ENCODE data around the gene BOLA1.

The BOLA1 gene

DNA sequence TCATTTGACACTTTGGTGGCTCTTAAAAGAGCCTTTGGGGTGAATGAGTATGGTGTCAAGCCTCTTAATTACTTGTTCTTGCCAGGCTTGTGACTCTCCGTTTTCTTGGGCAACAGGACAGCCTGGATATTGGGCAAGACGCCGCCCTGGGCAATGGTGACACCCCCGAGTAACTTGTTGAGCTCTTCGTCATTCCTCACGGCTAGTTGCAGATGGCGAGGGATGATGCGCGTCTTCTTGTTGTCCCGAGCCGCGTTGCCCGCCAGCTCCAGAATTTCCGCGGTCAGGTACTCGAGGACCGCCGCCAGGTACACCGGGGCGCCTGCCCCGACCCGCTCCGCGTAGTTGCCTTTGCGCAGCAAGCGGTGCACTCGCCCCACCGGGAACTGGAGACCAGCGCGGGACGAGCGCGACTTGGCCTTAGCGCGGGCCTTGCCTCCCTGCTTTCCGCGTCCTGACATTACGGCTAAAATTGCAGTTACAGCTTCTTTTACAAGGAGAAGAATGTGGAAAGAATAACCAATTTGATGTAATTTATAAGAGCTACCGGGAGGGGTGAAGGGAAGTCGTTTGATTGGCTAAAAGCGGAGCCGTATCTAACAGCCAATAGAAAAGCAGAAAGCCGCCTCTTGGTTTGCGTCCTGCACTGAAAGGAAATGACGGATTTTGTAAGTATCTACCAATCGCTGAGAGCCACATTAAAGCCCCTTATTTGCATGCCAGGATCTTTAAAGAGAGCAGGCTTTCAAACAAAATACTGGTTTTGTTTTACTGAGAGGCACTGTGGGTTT is 11.7 kb upstream of the BOLA1 start:
- DNase-seq, result peak; percentile 94 to 95

- peak; percentile 86 to 87 for DNase-seq
Observed at GRCh38 chr1:149888247-149888998, 10.9 kb upstream of the BOLA1 start.

GRCh38 chr1:149888999-149889289 is 10.4 kb upstream of the BOLA1 start:
- no peak for DNase-seq

DNA sequence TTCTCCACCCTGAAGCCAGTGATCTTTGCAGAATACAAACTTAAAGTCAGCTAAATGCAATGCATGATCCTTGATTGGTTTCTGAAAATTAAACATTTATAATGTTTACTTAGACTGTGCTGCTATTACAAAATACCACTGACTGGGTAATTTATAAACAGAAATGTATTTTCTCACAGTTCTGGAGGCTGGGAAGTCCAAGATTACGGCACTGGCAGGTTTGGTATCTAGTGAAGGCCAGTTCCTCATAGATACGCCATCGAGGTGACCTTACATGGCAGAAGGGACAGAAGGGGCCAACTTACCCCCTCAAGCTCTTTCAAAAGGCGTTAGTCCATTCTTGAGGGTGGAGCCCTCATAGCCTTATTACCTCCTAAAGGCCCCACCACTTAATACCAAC is 2.8 kb upstream of the BOLA1 start:
- DNase-seq, result no peak

DNA sequence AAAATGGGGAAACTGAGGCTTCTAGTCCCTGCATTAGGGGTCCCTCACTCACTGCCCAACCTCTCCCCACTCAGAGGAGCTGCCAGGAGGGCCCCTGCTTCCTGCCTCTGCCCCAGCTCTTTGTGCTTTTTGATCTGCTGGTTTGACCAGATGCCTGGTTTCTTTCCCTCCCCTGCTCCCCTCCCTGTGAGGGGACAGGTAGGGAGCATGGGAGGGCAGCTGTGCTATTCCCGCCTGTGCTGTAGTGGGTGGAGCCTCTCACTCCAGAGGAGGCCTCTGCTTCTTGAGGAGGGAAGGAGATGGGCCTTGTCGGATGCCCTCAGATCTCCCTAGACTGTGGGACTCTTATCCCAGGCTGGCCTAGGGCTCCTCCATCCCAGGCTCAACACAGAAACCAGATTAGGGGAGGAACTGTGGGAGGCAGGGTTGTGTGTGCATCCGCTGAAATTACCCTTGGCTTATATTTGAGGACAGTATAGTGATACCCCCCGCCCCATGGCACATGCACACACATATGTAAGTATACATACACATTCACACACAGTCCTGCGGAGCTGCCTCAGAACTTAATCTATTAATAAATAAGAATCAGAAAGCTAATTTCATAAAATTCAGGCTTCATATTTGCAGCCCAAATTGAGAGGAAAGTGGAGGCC is 4.6 kb downstream of the BOLA1 start:
- no peak for DNase-seq

- no peak for DNase-seq
Observed at GRCh38 chr1:149906570-149907075, 7.3 kb downstream of the BOLA1 start.

GRCh38 chr1:149914545-149914944 is 15.2 kb downstream of the BOLA1 start:
- DNase-seq, result no peak

- DNase-seq, result no peak
Observed at GRCh38 chr1:149915429-149916192, 16.2 kb downstream of the BOLA1 start.

DNA sequence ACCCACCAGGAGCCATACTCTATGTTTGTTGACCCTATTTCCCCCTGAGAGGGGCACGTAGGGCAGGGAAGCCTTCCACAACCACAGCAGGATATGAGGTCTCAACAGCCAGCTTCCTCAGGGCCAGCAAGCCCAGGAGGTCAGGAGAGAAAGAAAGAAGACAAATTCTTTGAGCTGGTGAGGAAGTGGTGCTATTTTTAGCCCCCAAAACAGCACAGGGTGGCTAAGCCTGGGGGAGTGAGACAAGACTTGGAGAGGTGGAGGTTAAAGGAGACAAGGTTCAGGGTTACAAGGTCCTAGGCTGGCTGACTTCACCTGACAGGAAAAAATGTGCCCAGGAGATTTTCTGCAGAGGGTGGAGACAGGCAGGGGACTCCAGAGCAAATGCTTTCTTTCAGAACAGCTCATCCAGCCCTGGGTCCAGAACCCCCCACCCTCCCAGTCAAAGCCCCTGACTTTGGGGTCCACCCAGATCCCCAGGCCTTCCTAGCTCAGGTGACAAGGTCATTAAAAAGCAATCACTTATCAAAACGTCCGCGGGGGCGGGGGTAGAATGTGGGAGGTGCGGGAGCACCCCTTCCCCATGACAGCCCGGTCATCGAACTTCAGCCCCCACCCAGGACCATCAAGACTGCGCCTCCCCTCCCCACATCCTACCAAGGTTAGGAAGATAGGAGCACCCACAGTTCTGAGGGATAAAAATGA is 17.0 kb downstream of the BOLA1 start:
- no peak for DNase-seq

GRCh38 chr1:149916898-149917252 is 17.5 kb downstream of the BOLA1 start:
- DNase-seq, result no peak

- peak in 1 of 2 donors; percentile 52 for DNase-seq
Observed at GRCh38 chr1:149917571-149918144, 18.3 kb downstream of the BOLA1 start, which contains the start of gene SV2A. Gene SV2A (minus strand): TSS chr1:149917844. CDS start chr1:149913840, 4,004 bp downstream.

- DNase-seq, result no peak
Observed at GRCh38 chr1:149923626-149924025, 24.3 kb downstream of the BOLA1 start.

DNA sequence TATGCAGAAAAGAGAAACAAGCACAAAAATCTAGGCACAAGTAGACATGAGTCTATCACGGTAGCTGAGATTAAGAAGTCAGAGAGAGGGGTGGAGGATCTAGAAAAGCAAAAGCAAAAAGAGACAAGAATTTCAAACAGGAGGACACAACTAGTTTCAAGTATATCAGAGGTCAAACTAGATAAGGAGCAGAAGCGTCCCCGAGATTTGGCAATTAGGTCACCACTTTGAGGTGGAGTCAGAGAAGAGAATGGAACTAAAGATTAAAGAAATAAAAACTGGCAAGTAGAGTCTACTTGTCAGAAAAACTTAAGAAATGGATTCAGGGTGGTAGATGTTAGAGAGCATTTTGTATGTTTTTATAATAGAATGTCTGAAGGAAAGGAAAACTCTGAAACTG is 26.0 kb downstream of the BOLA1 start:
- no peak for DNase-seq

DNA sequence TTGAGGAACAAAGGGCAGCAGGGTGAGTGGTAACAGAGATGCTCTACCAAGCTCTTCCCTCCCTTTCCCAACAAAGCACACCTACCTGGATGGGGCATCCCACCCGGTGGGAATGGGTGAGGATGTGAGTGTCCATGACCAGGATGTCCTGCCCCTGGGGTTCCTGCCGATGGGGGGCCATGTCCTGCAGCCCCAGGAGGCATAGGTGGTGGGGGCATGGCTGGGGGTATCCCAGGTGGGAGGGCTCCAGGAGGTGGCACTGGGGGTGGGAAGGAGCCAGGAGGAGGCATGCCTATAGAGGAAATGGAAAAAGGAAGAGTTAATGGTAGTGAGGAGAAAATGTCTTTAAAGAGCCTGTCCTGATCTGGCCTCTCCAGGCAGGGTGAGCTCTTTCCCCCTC is 26.4 kb downstream of the BOLA1 start:
- DNase-seq, result no peak

- DNase-seq, result no peak
Observed at GRCh38 chr1:149926296-149926695, 26.9 kb downstream of the BOLA1 start.

DNA sequence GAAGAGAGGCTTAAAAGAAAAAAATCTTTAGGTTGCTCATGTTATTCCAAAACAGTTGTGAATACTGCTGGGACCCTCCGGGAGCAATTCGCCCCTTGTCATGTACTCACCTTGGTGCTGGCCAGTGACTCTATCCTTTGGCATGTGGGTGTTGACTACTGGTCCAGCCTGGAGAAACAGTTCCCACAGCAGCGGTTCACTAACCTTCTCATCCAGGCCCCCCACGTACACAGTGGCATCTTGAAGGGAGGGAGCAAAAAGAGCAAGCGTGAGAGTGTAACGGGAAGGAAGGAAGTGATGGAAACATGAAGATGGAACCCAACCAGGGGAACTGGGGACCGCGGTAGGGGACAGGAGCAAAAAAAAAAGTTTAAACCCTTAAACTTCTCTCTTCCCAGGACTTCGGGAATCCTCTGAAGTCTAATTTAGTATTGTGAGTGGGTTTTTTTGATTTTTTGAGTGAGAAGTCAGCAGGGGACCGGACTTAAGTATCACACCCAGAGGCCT is 27.7 kb downstream of the BOLA1 start:
- DNase-seq, result no peak

- DNase-seq, result peak; percentile 94 to 95
Observed at GRCh38 chr1:149927563-149928400, 28.4 kb downstream of the BOLA1 start, which contains the start of gene SF3B4. Gene SF3B4 (minus strand): TSS chr1:149927803. CDS start chr1:149927759, 44 bp downstream.

DNA sequence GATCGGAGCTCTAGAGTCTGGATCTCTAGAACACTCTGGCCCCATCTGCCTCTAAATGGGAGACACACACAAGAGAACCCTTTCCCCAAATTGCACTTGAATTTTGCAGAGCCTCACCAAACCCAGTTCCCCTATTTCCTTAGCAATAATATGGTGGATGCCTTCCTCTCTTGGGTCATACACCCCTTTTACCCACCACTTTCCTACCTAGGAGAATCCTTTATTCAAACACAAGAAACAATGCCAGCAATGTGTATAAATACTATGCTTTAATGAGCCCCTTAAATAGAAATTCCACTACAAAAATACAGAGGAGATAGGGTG is 29.0 kb downstream of the BOLA1 start:
- no peak for DNase-seq

GRCh38 chr1:149929856-149930255 is 30.5 kb downstream of the BOLA1 start:
- DNase-seq, result no peak

DNA sequence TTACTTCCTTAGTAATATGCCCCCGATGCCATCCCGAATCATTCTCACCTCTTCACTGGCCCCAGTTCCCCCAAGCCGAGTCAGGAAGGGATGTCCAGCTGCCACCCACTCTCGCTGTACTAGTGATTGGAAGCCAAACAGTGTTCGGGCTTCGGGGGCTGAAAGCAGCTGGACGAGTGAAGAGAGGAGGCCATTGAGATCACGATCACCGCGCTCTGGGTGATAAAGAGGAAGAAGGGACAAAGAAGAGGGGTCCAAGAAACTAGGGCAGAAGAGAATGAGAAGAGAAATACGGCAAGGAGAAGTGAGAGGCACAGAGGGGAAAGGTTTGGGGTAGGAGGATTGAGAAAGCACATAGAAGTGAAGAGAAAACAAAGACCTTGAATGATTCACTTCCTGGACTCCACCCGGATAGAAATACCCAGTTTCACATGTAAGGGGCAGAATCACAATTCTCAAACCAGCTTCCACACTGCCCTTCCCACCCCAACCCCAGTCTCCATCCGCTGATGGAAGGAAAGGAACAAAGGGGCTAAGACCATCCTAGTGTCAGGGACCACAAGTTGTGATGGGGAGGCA is 31.9 kb downstream of the BOLA1 start:
- DNase-seq, result no peak
